ENCODE results near the gene NRXN3.

The NRXN3 gene

GRCh38 chr14:78637489-78637888 is 467.3 kb downstream of the NRXN3 start:
- H3K27ac ChIP-seq (ENCODE audit: insufficient read depth, low read depth, low read length, poor library complexity, severe bottlenecking), result no peak overlapping the region
- H3K4me3 ChIP-seq (ENCODE audit: insufficient read depth, low read depth, low read length), result no peak overlapping the region
- H3K9me3 ChIP-seq (ENCODE audit: control insufficient read depth, low read length), result no peaks in the 10 kb centered on the region
- H3K27me3 ChIP-seq (ENCODE audit: control insufficient read depth, insufficient read depth, low read length, poor library complexity, severe bottlenecking), result no peaks in the 10 kb centered on the region
- no peaks in the 10 kb centered on the region for H3K36me3 ChIP-seq (ENCODE audit: control insufficient read depth, insufficient read depth, low read length)
- H3K4me1 ChIP-seq (ENCODE audit: control insufficient read depth, insufficient read depth, low read length), result peaks cover 15% of the 10 kb centered on the region
- WGBS, 2 experiments, result 83 to 95% methylated on average over 2 of the region's 2 CpGs

DNA sequence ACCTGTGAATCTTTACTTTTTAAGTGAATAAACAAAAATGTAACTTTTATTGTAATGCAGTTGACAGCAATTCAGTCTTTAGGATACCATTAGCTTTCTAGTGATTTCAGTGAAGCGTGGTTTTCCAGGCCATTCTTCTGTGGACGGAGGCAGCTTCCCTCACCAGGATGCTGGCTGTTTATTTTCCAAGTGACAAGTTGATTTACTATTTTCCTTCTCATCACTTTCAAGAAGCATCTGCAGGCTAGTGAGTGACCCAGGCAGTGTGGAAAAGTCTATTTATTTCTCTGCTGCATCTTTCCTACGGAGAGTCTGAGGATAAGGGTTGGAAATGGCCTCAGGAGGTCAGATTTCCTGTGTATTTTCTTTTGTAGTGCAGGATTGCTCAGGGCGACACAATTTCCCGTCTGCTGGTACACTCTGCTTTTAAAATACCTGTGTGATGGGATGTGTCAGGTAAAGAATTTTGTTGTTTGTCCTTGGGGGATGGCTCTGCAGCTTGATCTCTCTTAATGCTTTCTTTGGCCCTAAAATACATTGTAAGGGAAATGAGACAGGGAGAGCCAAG is 467.8 kb downstream of the NRXN3 start:
- 75 to 85% methylated on average over 5 of the region's 5 CpGs for WGBS, 2 experiments
- Histone ChIP-seq H3K27me3 (ENCODE audit: control insufficient read depth, insufficient read depth, low read length, poor library complexity, severe bottlenecking) (no peaks in the 10 kb centered on the region), H3K4me3 (ENCODE audit: insufficient read depth, low read depth, low read length) (no peak overlapping the region), H3K27ac (ENCODE audit: insufficient read depth, low read depth, low read length, poor library complexity, severe bottlenecking) (no peak overlapping the region), H3K36me3 (ENCODE audit: control insufficient read depth, insufficient read depth, low read length) (no peaks in the 10 kb centered on the region), H3K9me3 (ENCODE audit: control insufficient read depth, low read length) (no peaks in the 10 kb centered on the region), H3K4me1 (ENCODE audit: control insufficient read depth, insufficient read depth, low read length) (peaks cover 15% of the 10 kb centered on the region)

DNA sequence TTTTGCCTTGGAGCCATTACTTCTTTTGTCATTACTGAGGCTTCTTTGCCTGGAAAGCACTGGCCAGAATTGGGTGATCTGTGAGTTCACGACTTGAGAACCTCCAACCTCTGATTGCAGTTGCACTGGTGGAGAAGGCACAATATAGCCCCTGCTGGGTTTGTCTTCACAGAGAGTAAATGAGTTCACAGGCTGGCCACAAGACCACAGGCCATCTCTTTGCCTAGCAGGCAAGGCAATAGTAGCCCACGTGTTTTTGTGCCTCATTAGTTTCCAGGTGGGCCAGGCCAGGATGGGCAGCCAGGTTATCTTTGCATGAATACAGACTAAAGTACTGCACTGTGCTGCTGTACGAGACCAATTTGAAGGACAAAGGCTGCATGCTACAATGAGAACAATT is 468.8 kb downstream of the NRXN3 start:
- H3K36me3 ChIP-seq (ENCODE audit: control insufficient read depth, insufficient read depth, low read length), result no peaks in the 10 kb centered on the region
- H3K27me3 ChIP-seq (ENCODE audit: control insufficient read depth, insufficient read depth, low read length, poor library complexity, severe bottlenecking), result no peaks in the 10 kb centered on the region
- H3K9me3 ChIP-seq (ENCODE audit: control insufficient read depth, low read length), result no peaks in the 10 kb centered on the region
- no peak overlapping the region for H3K4me3 ChIP-seq (ENCODE audit: insufficient read depth, low read depth, low read length)
- WGBS, 2 experiments, result 41 to 43% methylated on average over 3 of the region's 3 CpGs
- H3K27ac ChIP-seq (ENCODE audit: insufficient read depth, low read depth, low read length, poor library complexity, severe bottlenecking), result no peak overlapping the region
- peaks cover 15% of the 10 kb centered on the region for H3K4me1 ChIP-seq (ENCODE audit: control insufficient read depth, insufficient read depth, low read length)

DNA sequence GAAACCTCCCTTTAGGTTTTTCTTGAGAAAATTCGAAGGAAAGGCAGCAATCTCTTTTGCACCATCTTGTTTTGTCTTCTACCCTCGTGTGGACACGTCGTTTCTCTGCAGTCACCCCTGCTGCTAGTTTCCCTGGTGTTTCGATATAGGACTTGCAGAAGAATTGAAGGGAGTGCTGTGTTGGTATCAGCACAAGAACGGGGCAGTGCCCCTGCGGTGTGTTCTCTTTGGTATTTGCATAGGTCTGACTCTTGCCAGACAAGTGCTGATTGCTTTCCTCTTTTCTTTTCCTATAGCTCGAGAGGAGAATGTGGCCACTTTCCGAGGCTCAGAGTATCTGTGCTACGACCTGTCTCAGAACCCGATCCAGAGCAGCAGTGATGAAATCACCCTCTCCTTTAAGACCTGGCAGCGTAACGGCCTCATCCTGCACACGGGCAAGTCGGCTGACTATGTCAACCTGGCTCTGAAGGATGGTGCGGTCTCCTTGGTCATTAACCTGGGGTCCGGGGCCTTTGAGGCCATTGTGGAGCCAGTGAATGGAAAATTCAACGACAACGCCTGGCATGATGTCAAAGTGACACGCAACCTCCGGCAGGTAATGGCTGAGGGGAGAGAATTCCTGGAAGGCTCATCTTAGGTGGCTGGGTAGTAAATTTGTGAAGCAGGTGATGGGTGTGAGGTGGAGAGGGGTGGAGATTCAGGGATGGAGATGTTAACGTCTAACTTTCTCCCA is 474.8 kb downstream of the NRXN3 start:
- H3K27ac ChIP-seq (ENCODE audit: insufficient read depth, low read depth, low read length, poor library complexity, severe bottlenecking), result no peak overlapping the region
- 64% methylated on average over 21 of the region's 22 CpGs for WGBS, 2 experiments

GRCh38 chr14:78652727-78653126 is 482.6 kb downstream of the NRXN3 start:
- Histone ChIP-seq H3K4me1 (ENCODE audit: control insufficient read depth, insufficient read depth, low read length) (no peaks in the 10 kb centered on the region), H3K4me3 (ENCODE audit: insufficient read depth, low read depth, low read length) (no peak overlapping the region), H3K36me3 (ENCODE audit: control insufficient read depth, insufficient read depth, low read length) (no peaks in the 10 kb centered on the region), H3K9me3 (ENCODE audit: control insufficient read depth, low read length) (no peaks in the 10 kb centered on the region), H3K27ac (ENCODE audit: insufficient read depth, low read depth, low read length, poor library complexity, severe bottlenecking) (peak overlapping the region; percentile 1), H3K27me3 (ENCODE audit: control insufficient read depth, insufficient read depth, low read length, poor library complexity, severe bottlenecking) (no peaks in the 10 kb centered on the region)
- 93 to 98% methylated on average over 1 of the region's 1 CpG for WGBS, 2 experiments

More for the DNA sequence above, 474.8 kb downstream of the NRXN3 start:
- Histone ChIP-seq H3K36me3 (ENCODE audit: control insufficient read depth, insufficient read depth, low read length) (no peaks in the 10 kb centered on the region), H3K27me3 (ENCODE audit: control insufficient read depth, insufficient read depth, low read length, poor library complexity, severe bottlenecking) (no peaks in the 10 kb centered on the region), H3K9me3 (ENCODE audit: control insufficient read depth, low read length) (no peaks in the 10 kb centered on the region), H3K4me3 (ENCODE audit: insufficient read depth, low read depth, low read length) (no peak overlapping the region), H3K4me1 (ENCODE audit: control insufficient read depth, insufficient read depth, low read length) (peaks cover 4% of the 10 kb centered on the region)

DNA sequence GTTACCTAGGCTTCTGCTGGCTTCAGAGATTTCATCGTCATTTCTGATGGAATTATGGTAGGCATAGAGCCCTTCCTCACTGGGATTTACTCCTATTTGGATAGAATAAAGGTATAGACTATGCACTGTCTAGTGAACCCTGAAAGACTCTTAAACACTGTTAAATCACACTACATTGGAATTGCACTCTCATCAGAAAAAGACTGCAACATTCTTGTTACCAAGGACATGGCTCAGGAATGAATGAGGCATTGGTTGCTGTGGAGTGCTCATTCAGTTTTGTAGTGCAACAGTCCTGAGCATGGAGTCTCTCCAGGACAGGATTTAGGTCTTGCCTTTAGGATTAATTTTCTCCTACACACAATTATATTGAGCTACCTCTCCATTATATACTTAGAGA is 483.0 kb downstream of the NRXN3 start:
- peak overlapping the region; percentile 1 for H3K27ac ChIP-seq (ENCODE audit: insufficient read depth, low read depth, low read length, poor library complexity, severe bottlenecking)
- H3K36me3 ChIP-seq (ENCODE audit: control insufficient read depth, insufficient read depth, low read length), result no peaks in the 10 kb centered on the region
- WGBS, 2 experiments, result 89 to 91% methylated on average over 1 of the region's 1 CpG
- H3K4me3 ChIP-seq (ENCODE audit: insufficient read depth, low read depth, low read length), result no peak overlapping the region
- H3K27me3 ChIP-seq (ENCODE audit: control insufficient read depth, insufficient read depth, low read length, poor library complexity, severe bottlenecking), result no peaks in the 10 kb centered on the region
- H3K9me3 ChIP-seq (ENCODE audit: control insufficient read depth, low read length), result no peaks in the 10 kb centered on the region
- H3K4me1 ChIP-seq (ENCODE audit: control insufficient read depth, insufficient read depth, low read length), result no peaks in the 10 kb centered on the region

GRCh38 chr14:78657451-78657850 is 487.3 kb downstream of the NRXN3 start:
- 98 to 100% methylated on average over 1 to 4 of the region's 4 CpGs for WGBS, 2 experiments
- H3K4me3 ChIP-seq (ENCODE audit: insufficient read depth, low read depth, low read length), result no peak overlapping the region
- H3K4me1 ChIP-seq (ENCODE audit: control insufficient read depth, insufficient read depth, low read length), result no peaks in the 10 kb centered on the region
- no peaks in the 10 kb centered on the region for H3K9me3 ChIP-seq (ENCODE audit: control insufficient read depth, low read length)
- H3K27me3 ChIP-seq (ENCODE audit: control insufficient read depth, insufficient read depth, low read length, poor library complexity, severe bottlenecking), result no peaks in the 10 kb centered on the region
- H3K27ac ChIP-seq (ENCODE audit: insufficient read depth, low read depth, low read length, poor library complexity, severe bottlenecking), result no peak overlapping the region
- H3K36me3 ChIP-seq (ENCODE audit: control insufficient read depth, insufficient read depth, low read length), result no peaks in the 10 kb centered on the region

- no peaks in the 10 kb centered on the region for H3K36me3 ChIP-seq (ENCODE audit: control insufficient read depth, insufficient read depth, low read length)
- H3K4me3 ChIP-seq (ENCODE audit: insufficient read depth, low read depth, low read length), result no peak overlapping the region
- no peaks in the 10 kb centered on the region for H3K27me3 ChIP-seq (ENCODE audit: control insufficient read depth, insufficient read depth, low read length, poor library complexity, severe bottlenecking)
- WGBS, 2 experiments, result 90 to 100% methylated on average over 1 of the region's 1 CpG
- H3K4me1 ChIP-seq (ENCODE audit: control insufficient read depth, insufficient read depth, low read length), result no peaks in the 10 kb centered on the region
- no peaks in the 10 kb centered on the region for H3K9me3 ChIP-seq (ENCODE audit: control insufficient read depth, low read length)
- H3K27ac ChIP-seq (ENCODE audit: insufficient read depth, low read depth, low read length, poor library complexity, severe bottlenecking), result no peak overlapping the region
Observed at GRCh38 chr14:78664841-78665240, 494.7 kb downstream of the NRXN3 start.

DNA sequence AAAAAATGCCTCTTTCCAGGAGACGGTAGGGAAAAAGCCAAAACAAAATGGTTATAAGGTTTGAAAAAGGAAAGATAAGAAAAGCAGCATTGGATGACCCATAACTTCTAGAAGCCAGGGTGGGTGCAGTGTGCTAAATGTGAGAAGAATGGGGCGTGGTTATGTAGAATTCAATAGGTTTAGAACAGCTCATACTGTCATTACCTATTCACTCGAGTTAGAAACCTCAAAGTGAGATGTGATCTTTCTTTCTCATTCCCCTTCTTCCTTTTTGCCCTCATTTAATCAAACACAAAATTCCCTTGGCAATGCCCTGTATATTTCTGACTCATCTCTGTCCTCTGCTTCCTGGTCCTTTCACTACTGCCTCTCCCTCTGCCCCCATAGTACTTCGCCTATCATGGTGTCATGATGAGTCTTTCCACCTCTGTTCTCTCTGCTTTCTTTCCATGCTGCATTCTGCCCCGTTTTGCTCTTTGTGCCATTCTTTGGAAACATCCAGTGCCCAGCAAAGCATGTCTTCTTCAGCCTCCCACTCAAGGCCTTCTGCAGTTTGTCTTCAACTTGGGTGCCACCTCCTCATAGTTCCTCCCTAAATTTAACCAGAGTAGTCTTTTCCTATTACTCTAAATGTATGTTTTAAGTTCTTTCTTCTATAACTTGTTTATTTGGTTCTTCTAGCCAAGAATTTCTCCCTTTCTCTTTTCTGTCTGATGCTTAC is 496.3 kb downstream of the NRXN3 start:
- Histone ChIP-seq H3K36me3 (ENCODE audit: control insufficient read depth, insufficient read depth, low read length) (no peaks in the 10 kb centered on the region), H3K27ac (ENCODE audit: insufficient read depth, low read depth, low read length, poor library complexity, severe bottlenecking) (no peak overlapping the region), H3K4me1 (ENCODE audit: control insufficient read depth, insufficient read depth, low read length) (no peaks in the 10 kb centered on the region), H3K4me3 (ENCODE audit: insufficient read depth, low read depth, low read length) (no peak overlapping the region), H3K9me3 (ENCODE audit: control insufficient read depth, low read length) (no peaks in the 10 kb centered on the region), H3K27me3 (ENCODE audit: control insufficient read depth, insufficient read depth, low read length, poor library complexity, severe bottlenecking) (no peaks in the 10 kb centered on the region)
- 90 to 92% methylated on average over 5 of the region's 5 CpGs for WGBS, 2 experiments

- no peak overlapping the region for H3K27ac ChIP-seq (ENCODE audit: insufficient read depth, low read depth, low read length, poor library complexity, severe bottlenecking)
- H3K36me3 ChIP-seq (ENCODE audit: control insufficient read depth, insufficient read depth, low read length), result no peaks in the 10 kb centered on the region
- no peak overlapping the region for H3K4me3 ChIP-seq (ENCODE audit: insufficient read depth, low read depth, low read length)
- H3K4me1 ChIP-seq (ENCODE audit: control insufficient read depth, insufficient read depth, low read length), result no peaks in the 10 kb centered on the region
- no peaks in the 10 kb centered on the region for H3K27me3 ChIP-seq (ENCODE audit: control insufficient read depth, insufficient read depth, low read length, poor library complexity, severe bottlenecking)
- 90 to 100% methylated on average over 1 of the region's 1 CpG for WGBS, 2 experiments
- H3K9me3 ChIP-seq (ENCODE audit: control insufficient read depth, low read length), result no peaks in the 10 kb centered on the region
Observed at GRCh38 chr14:78667141-78667540, 497.0 kb downstream of the NRXN3 start.
